Osteoblast (primary cell): ENCODE data around the gene ELMO1. TPM values are rescaled to one million over a fixed set of nuclear protein-coding genes. Genes with fewer than 3 reads are reported as not detected.

Experiments used
- DNase-seq: peaks from one replicate; pipeline ENCODE4 v3.0.0; 2011; ENCODE audit warnings: low spot score, mixed read lengths; ENCODE audit not compliant: insufficient read length; ENCODE audit errors: missing footprints
- H2AFZ ChIP-seq: 2 replicates; pipeline ENCODE4 v1.6.0; 2011; ENCODE audit warnings: mild to moderate bottlenecking, low read length
- H3K27ac ChIP-seq: 2 replicates; pipeline ENCODE4 v1.5.1; 2011; ENCODE audit warnings: mild to moderate bottlenecking, low read depth, low read length, moderate library complexity
- H3K27me3 ChIP-seq: 2 replicates; pipeline ENCODE4 v1.6.0; 2012; ENCODE audit warnings: mild to moderate bottlenecking, control low read depth, inconsistent platforms, low read length, moderate library complexity; ENCODE audit not compliant: insufficient read depth
- H3K36me3 ChIP-seq: 2 replicates; pipeline ENCODE4 v1.5.1; 2011; ENCODE audit warnings: mild to moderate bottlenecking, low read length, control low read depth, moderate library complexity; ENCODE audit not compliant: insufficient read depth
- H3K4me1 ChIP-seq: 2 replicates; pipeline ENCODE4 v1.5.1; 2011; ENCODE audit warnings: mild to moderate bottlenecking, low read length, control low read depth, moderate library complexity; ENCODE audit not compliant: insufficient read depth
- H3K4me2 ChIP-seq: 2 replicates; pipeline ENCODE4 v1.6.0; 2011; ENCODE audit warnings: mild to moderate bottlenecking, low read length; ENCODE audit not compliant: insufficient read depth
- H3K4me3 ChIP-seq: fragments of 200-600 bp; sonication (generic); 3 replicates; pipeline ENCODE4 v1.5.1; 2012; ENCODE audit warnings: mild to moderate bottlenecking, low read length, inconsistent platforms; ENCODE audit not compliant: insufficient read depth
- H3K79me2 ChIP-seq: 2 replicates; pipeline ENCODE4 v1.6.0; 2012; ENCODE audit warnings: mild to moderate bottlenecking, low read length, control low read depth, inconsistent platforms; ENCODE audit not compliant: insufficient read depth
- H3K9me3 ChIP-seq: 2 replicates; pipeline ENCODE4 v1.5.1; 2011; ENCODE audit warnings: low read depth, low read length, control low read depth
- H4K20me1 ChIP-seq: 2 replicates; pipeline ENCODE4 v1.6.0; 2012; ENCODE audit warnings: mild to moderate bottlenecking, low read length, control low read depth; ENCODE audit not compliant: insufficient read depth
- CTCF ChIP-seq: IDR thresholded peaks from 2 replicates; pipeline ENCODE4 v1.5.1; 2011; ENCODE audit warnings: mild to moderate bottlenecking, low read depth, low read length, moderate library complexity; ENCODE audit errors: extremely low read depth
- total RNA-seq: library from RNA; depleted of rRNA; stranded (reverse); fragments of >200 nt; gene quantifications from 2 replicates; pipeline ENCODE4 v1.2.3, GENCODE V29; 2012

The ELMO1 gene
- total RNA-seq, 1 donor: 2.2 TPM

- Histone ChIP-seq H3K4me3 (no peak overlapping the region), H3K27ac (no peak overlapping the region), H3K79me2 (no peaks in the 10 kb centered on the region), H3K36me3 (no peaks in the 10 kb centered on the region), H3K4me1 (no peaks in the 10 kb centered on the region), H2AFZ (no peak overlapping the region), H4K20me1 (no peaks in the 10 kb centered on the region), H3K9me3 (no peaks in the 10 kb centered on the region), H3K4me2 (no peak overlapping the region), H3K27me3 (no peaks in the 10 kb centered on the region)
- DNase-seq: no peak
- TF ChIP-seq CTCF: no peak
Measured at GRCh38 chr7:37467002-37467401, 18.3 kb upstream of the ELMO1 start.

GRCh38 chr7:37462138-37462537, 13.5 kb upstream of the ELMO1 start:
- TF ChIP-seq CTCF: no peak
- Histone ChIP-seq H3K79me2 (no peaks in the 10 kb centered on the region), H3K4me1 (no peaks in the 10 kb centered on the region)

GRCh38 chr7:37455081-37455480, 6.4 kb upstream of the ELMO1 start:
- no peak for DNase-seq
- Histone ChIP-seq H3K4me2 (no peak overlapping the region), H3K27ac (no peak overlapping the region), H2AFZ (no peak overlapping the region), H3K79me2 (no peaks in the 10 kb centered on the region), H3K27me3 (no peaks in the 10 kb centered on the region), H3K9me3 (no peaks in the 10 kb centered on the region), H3K4me3 (no peak overlapping the region), H3K36me3 (no peaks in the 10 kb centered on the region), H4K20me1 (no peaks in the 10 kb centered on the region), H3K4me1 (no peaks in the 10 kb centered on the region)
- TF ChIP-seq CTCF: no peak

More at GRCh38 chr7:37462138-37462537, 13.5 kb upstream of the ELMO1 start:
- Histone ChIP-seq H3K27ac (no peak overlapping the region), H3K9me3 (no peaks in the 10 kb centered on the region), H4K20me1 (no peaks in the 10 kb centered on the region), H3K4me3 (no peak overlapping the region), H2AFZ (no peak overlapping the region), H3K4me2 (no peak overlapping the region), H3K36me3 (no peaks in the 10 kb centered on the region), H3K27me3 (no peaks in the 10 kb centered on the region)
- no peak for DNase-seq

- Histone ChIP-seq H3K4me1 (no peaks in the 10 kb centered on the region), H4K20me1 (no peaks in the 10 kb centered on the region), H2AFZ (no peak overlapping the region), H3K27ac (no peak overlapping the region), H3K79me2 (no peaks in the 10 kb centered on the region), H3K27me3 (peaks cover 6% of the 10 kb centered on the region), H3K4me3 (no peak overlapping the region), H3K4me2 (no peak overlapping the region), H3K36me3 (no peaks in the 10 kb centered on the region), H3K9me3 (no peaks in the 10 kb centered on the region)
- no peak for TF ChIP-seq CTCF
- no peak for DNase-seq
Measured at GRCh38 chr7:37452346-37452745, 3.7 kb upstream of the ELMO1 start.
